GM12891 (cell line): ENCODE results near the gene C12orf76.

Experiments
- POLR2AphosphoS5 ChIP-seq: IDR thresholded peaks from 2 replicates; pipeline ENCODE4 v1.6.1; 2011; ENCODE audit warnings: low read depth, low read length, control low read depth
- TAF1 ChIP-seq: IDR thresholded peaks from 2 replicates; pipeline ENCODE4 v1.6.1; 2011; ENCODE audit warnings: low read depth, low read length, control low read depth

DNA sequence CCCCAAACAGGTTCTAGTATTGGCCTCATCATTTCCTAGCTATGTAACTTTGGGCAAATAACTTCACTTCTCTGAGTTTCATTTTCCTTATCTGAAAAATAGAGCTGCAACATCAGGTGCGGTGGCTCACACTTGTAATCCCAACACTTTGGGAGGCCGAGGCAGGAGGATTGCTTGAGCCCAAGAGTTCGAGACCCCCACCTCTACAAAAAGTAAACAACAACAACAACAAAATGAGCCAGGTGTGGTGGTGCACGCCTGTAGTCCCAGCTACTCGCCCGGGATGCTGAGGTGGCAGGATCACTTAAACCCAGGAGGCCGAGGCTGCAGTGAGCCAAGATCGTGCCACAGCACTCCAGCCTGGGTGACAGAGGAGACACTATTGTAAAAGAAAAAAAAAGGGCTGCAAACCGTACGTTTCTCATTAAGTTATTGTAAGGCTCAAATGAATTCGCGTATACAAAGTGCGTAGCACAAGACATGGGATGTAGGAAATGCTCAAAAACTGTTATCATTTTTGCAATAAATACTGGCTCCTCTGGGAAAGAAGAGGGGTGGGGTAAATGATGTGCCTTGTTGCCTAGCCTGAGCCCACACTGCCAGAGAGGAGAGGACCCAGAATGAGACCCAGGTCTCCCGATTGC, 903 bp downstream of the C12orf76 start:
- TF ChIP-seq TAF1: no peak
- no peak for TF ChIP-seq POLR2AphosphoS5
